Measurements from ENCODE around the gene TTC22. TPM values are rescaled to one million over a fixed set of nuclear protein-coding genes. Genes with fewer than 3 reads are reported as not detected.

The TTC22 gene
- total RNA-seq, 2 experiments from 2014 or later, result 4.4 to 4.5 TPM

- Mint-ChIP-seq H3K27ac (peak within 1 kb of the TSS; percentile 70), H3K4me1 (ENCODE audit: low read depth) (peaks cover 26% of the 10 kb centered on the region), H3K36me3 (ENCODE audit: low read depth) (peaks cover 2% of the 10 kb centered on the region), H3K27me3 (no peaks in the 10 kb centered on the region), H3K4me3 (peak within 1 kb of the TSS; percentile 98), H3K9me3 (no peaks in the 10 kb centered on the region)
- POLR2A ChIA-PET, result interaction anchor here (1.5 to 3.5 kb wide), 2 partner anchors 36 to 711 kb away, joined by 7 to 16 read pairs; partner anchors contain the start of genes TCEANC2, TMEM59 and TTC22
- H3K4me1 ChIP-seq (ENCODE audit: insufficient read depth, low read length), result peaks cover 8% of the 10 kb centered on the region
- H3K9me3 ChIP-seq (ENCODE audit: control insufficient read depth in 1 of 2, insufficient read depth in 1 of 2, low read length in 2 of 2), result no peaks in the 10 kb centered on the region
- H3K27ac ChIP-seq (ENCODE audit: low read depth in 1 of 2, low read length in 2 of 2), result peak within 1 kb of the TSS in 1 of 2 donors; percentile 71
- peak; percentile 96 for ATAC-seq (ENCODE audit: poor library complexity)
- no peaks in the 10 kb centered on the region for H3K36me3 ChIP-seq (ENCODE audit: insufficient read depth, low read length)
- CTCF ChIA-PET, result interaction anchor here (2.7 kb wide), 1 partner anchor 37 kb away, joined by 13 read pairs; the partner anchor contains the start of gene TTC22
- DNase-seq, result peak; percentile 88 to 99 (median 94)
- peak within 1 kb of the TSS; percentile 98 for H3K4me3 ChIP-seq (ENCODE audit: low read length)
- intact Hi-C loops (cut with DNase I, micrococcal nuclease), result loop anchor here (1.0 to 10.0 kb wide), 7 partner anchors 49 to 1540 kb away; partner anchors contain the start of genes CZIB (in 1 of the 2), DHCR24 (in 1 of the 2), DIO1 (in 1 of the 2) and SSBP3 (in 1 of the 2)
- H3K27me3 ChIP-seq (ENCODE audit: control insufficient read depth in 1 of 2, insufficient read depth in 2 of 2, low read length in 2 of 2), result no peaks in the 10 kb centered on the region
- TF ChIP-seq CTCF (IDR thresholded peaks at IDR 0.05), result no peak
Measured at GRCh38 chr1:54764133-54764921, 36.8 kb downstream of the TTC22 start, which contains the start of gene PARS2. Gene PARS2, minus strand, starts transcription at chr1:54764523. Its CDS starts 5,362 bp downstream, at chr1:54759161.

- peaks cover 5% of the 10 kb centered on the region for H3K36me3 Mint-ChIP-seq (ENCODE audit: low read depth)
- ATAC-seq (ENCODE audit: poor library complexity) (no peak), DNase-seq (peak in 1 of 14 experiments; percentile 0)
- peak overlapping the region; percentile 70 for H3K27ac Mint-ChIP-seq
- H3K36me3 ChIP-seq (ENCODE audit: insufficient read depth, low read length), result peaks cover 3% of the 10 kb centered on the region
- TF ChIP-seq CTCF (IDR thresholded peaks at IDR 0.05), result no peak
- no peaks in the 10 kb centered on the region for H3K9me3 ChIP-seq (ENCODE audit: control insufficient read depth in 1 of 2, insufficient read depth in 1 of 2, low read length in 2 of 2)
- peak overlapping the region; percentile 98 for H3K4me3 Mint-ChIP-seq
- ChIA-PET CTCF (interaction anchor here (2.7 kb wide), 1 partner anchor 37 kb away, joined by 13 read pairs; the partner anchor contains the start of gene TTC22), POLR2A (interaction anchor here (1.5 to 3.5 kb wide), 2 partner anchors 37 to 711 kb away, joined by 7 to 16 read pairs; partner anchors contain the start of genes TCEANC2, TMEM59 and TTC22)
- no peaks in the 10 kb centered on the region for H3K9me3 Mint-ChIP-seq
- no peaks in the 10 kb centered on the region for H3K27me3 ChIP-seq (ENCODE audit: control insufficient read depth in 1 of 2, insufficient read depth in 2 of 2, low read length in 2 of 2)
- peak overlapping the region in 1 of 2 donors; percentile 48 for H3K27ac ChIP-seq (ENCODE audit: low read depth in 1 of 2, low read length in 2 of 2)
- no peaks in the 10 kb centered on the region for H3K27me3 Mint-ChIP-seq
- peak overlapping the region; percentile 98 for H3K4me3 ChIP-seq (ENCODE audit: low read length)
- peaks cover 8% of the 10 kb centered on the region for H3K4me1 ChIP-seq (ENCODE audit: insufficient read depth, low read length)
- intact Hi-C loops (cut with DNase I, micrococcal nuclease), result loop anchor here (1.0 to 10.0 kb wide), 9 partner anchors 47 to 1539 kb away; partner anchors contain the start of genes CZIB (in 1 of the 2), DHCR24 (in 1 of the 2), DIO1 (in 1 of the 2) and SSBP3 (in 1 of the 2)
- H3K4me1 Mint-ChIP-seq (ENCODE audit: low read depth), result peaks cover 26% of the 10 kb centered on the region
Measured at GRCh38 chr1:54763816-54764132, 37.3 kb downstream of the TTC22 start.

DNA sequence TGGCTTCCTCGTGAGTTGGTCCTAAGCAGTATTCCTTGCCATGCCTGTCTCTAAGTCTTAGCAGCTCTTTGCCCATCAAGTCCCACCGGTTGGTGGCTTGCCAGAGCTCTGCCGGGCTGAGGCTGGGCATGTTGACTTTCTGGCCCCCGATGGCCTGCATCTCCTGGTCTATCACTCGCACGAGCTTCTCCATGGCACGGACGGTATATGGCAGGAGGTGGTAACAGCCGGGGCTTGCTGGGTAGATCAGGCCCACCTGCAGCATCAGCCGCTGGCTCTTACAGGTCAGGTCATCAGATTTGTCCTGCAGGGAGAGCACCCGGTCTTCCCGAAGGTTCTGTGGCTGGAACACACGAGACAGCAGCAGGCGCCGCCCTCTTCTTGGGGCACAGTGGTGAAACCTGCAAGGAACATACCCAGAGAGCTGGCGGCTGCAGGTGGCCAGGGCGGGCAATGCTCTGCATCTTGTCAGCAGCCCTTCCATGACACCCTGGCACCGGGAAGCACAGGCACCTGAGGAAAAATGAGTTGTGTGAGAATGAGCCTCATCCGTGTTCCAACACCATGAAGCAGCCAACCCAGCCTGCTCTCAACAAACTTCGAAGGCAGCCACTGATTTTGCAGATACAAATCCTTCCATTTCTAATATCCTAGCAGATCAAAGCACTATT lies 42.3 kb downstream of the TTC22 start:
- H3K27ac ChIP-seq (ENCODE audit: low read depth in 1 of 2, low read length in 2 of 2), result no peak overlapping the region
- Mint-ChIP-seq H3K4me3 (no peak overlapping the region), H3K36me3 (ENCODE audit: low read depth) (peaks cover 21% of the 10 kb centered on the region), H3K27ac (no peak overlapping the region), H3K27me3 (no peaks in the 10 kb centered on the region), H3K9me3 (no peaks in the 10 kb centered on the region), H3K4me1 (ENCODE audit: low read depth) (peaks cover 17% of the 10 kb centered on the region)
- intact Hi-C loops (cut with DNase I, micrococcal nuclease), result no loop called here
- no peak overlapping the region for H3K4me3 ChIP-seq (ENCODE audit: low read length)
- H3K27me3 ChIP-seq (ENCODE audit: control insufficient read depth in 1 of 2, insufficient read depth in 2 of 2, low read length in 2 of 2), result no peaks in the 10 kb centered on the region
- no peak for TF ChIP-seq CTCF (IDR thresholded peaks at IDR 0.05)
- POLR2A ChIA-PET, result no interaction called here
- peaks cover 21% of the 10 kb centered on the region for H3K36me3 ChIP-seq (ENCODE audit: insufficient read depth, low read length)
- H3K9me3 ChIP-seq (ENCODE audit: control insufficient read depth in 1 of 2, insufficient read depth in 1 of 2, low read length in 2 of 2), result no peaks in the 10 kb centered on the region
- peaks cover 4% of the 10 kb centered on the region for H3K4me1 ChIP-seq (ENCODE audit: insufficient read depth, low read length)
- CTCF ChIA-PET, result no interaction called here
- DNase-seq (no peak), ATAC-seq (ENCODE audit: poor library complexity) (no peak)

Measured in CD4-positive, alpha-beta T cell (primary cell).